ENCODE results near the gene ISOC2. TPM values are rescaled to one million over a fixed set of nuclear protein-coding genes. Genes with fewer than 3 reads are reported as not detected.

Gene ISOC2
- polyA plus RNA-seq, 3 donors: 14.8 to 20.2 (median 14.9) TPM

GRCh38 chr19:55493645-55494171 is 32.3 kb upstream of the ISOC2 start:
- H4K20me1 ChIP-seq (ENCODE audit: insufficient read depth, low read length): no peaks in the 10 kb centered on the region
- DNase-seq: no peak
- peaks cover 0 to 9% of the 10 kb centered on the region in 2 donors for H3K27me3 ChIP-seq (ENCODE audit: control insufficient read depth in 2 of 2, insufficient read depth in 2 of 2, low read length in 2 of 2)
- no peaks in the 10 kb centered on the region for H3K36me3 ChIP-seq (replicated peaks in 1 of 2; ENCODE audit: control insufficient read depth in 1 of 2, insufficient read depth in 2 of 2, low read length in 2 of 2)
- H3K36me3 Mint-ChIP-seq: no peaks in the 10 kb centered on the region
- 80% methylated on average over 11 of the region's 38 CpGs for WGBS (ENCODE audit: insufficient coverage)
- no peaks in the 10 kb centered on the region for H3K79me2 ChIP-seq (ENCODE audit: insufficient read depth, low read length)
- peaks cover 14 to 28% (median 24%) of the 10 kb centered on the region in 3 donors for H3K27me3 Mint-ChIP-seq (ENCODE audit: low read depth in 3 of 3)
- no peak overlapping the region for H3K9ac ChIP-seq (ENCODE audit: insufficient read depth, low read length, poor library complexity, severe bottlenecking)
- no peak overlapping the region for H3K27ac Mint-ChIP-seq
- no peak overlapping the region for H3K4me3 ChIP-seq (replicated peaks in 1 of 3; ENCODE audit: low read depth in 2 of 3, low read length in 3 of 3)
- H3K9me3 ChIP-seq (replicated peaks in 1 of 2; ENCODE audit: control insufficient read depth in 1 of 2, insufficient read depth in 1 of 2, low read length in 2 of 2): no peaks in the 10 kb centered on the region
- intact Hi-C loops (cut with micrococcal nuclease): no loop called here
- TF ChIP-seq CTCF (IDR thresholded peaks at IDR 0.05): no peak
- no peak overlapping the region for H3K27ac ChIP-seq (ENCODE audit: low read depth in 1 of 2, low read length in 2 of 2)
- H3K9me3 Mint-ChIP-seq: peaks cover 0 to 3% (median 0%) of the 10 kb centered on the region in 7 donors
- no peaks in the 10 kb centered on the region for H3K4me1 ChIP-seq (ENCODE audit: control insufficient read depth in 1 of 2, insufficient read depth in 2 of 2, low read length in 2 of 2)
- no peaks in the 10 kb centered on the region for H3K4me1 Mint-ChIP-seq
- H3K4me3 Mint-ChIP-seq: no peak overlapping the region
- no peak overlapping the region for H2AFZ ChIP-seq (ENCODE audit: insufficient read depth, low read depth, low read length, poor library complexity, severe bottlenecking)
- no peak overlapping the region for H3K4me2 ChIP-seq (replicated peaks; ENCODE audit: extremely low read depth, low read length, poor library complexity, severe bottlenecking)

GRCh38 chr19:55493052-55493644 is 31.7 kb upstream of the ISOC2 start:
- H3K36me3 ChIP-seq (replicated peaks in 1 of 2; ENCODE audit: control insufficient read depth in 1 of 2, insufficient read depth in 2 of 2, low read length in 2 of 2): no peaks in the 10 kb centered on the region
- no peaks in the 10 kb centered on the region for H4K20me1 ChIP-seq (ENCODE audit: insufficient read depth, low read length)
- no peak overlapping the region for H3K27ac ChIP-seq (ENCODE audit: low read depth in 1 of 2, low read length in 2 of 2)
- H3K36me3 Mint-ChIP-seq: no peaks in the 10 kb centered on the region
- no peak for TF ChIP-seq CTCF (IDR thresholded peaks at IDR 0.05)
- no peak overlapping the region for H3K27ac Mint-ChIP-seq
- no peak for DNase-seq
- no peak overlapping the region for H3K4me2 ChIP-seq (replicated peaks; ENCODE audit: extremely low read depth, low read length, poor library complexity, severe bottlenecking)
- no peaks in the 10 kb centered on the region for H3K79me2 ChIP-seq (ENCODE audit: insufficient read depth, low read length)
- H3K4me3 Mint-ChIP-seq: no peak overlapping the region
- H3K9me3 ChIP-seq (replicated peaks in 1 of 2; ENCODE audit: control insufficient read depth in 1 of 2, insufficient read depth in 1 of 2, low read length in 2 of 2): no peaks in the 10 kb centered on the region
- peaks cover 0 to 9% of the 10 kb centered on the region in 2 donors for H3K27me3 ChIP-seq (ENCODE audit: control insufficient read depth in 2 of 2, insufficient read depth in 2 of 2, low read length in 2 of 2)
- no peak overlapping the region for H2AFZ ChIP-seq (ENCODE audit: insufficient read depth, low read depth, low read length, poor library complexity, severe bottlenecking)
- H3K4me1 ChIP-seq (ENCODE audit: control insufficient read depth in 1 of 2, insufficient read depth in 2 of 2, low read length in 2 of 2): no peaks in the 10 kb centered on the region
- H3K4me3 ChIP-seq (replicated peaks in 1 of 3; ENCODE audit: low read depth in 2 of 3, low read length in 3 of 3): no peak overlapping the region
- H3K9me3 Mint-ChIP-seq: peaks cover 0 to 3% (median 0%) of the 10 kb centered on the region in 7 donors
- WGBS (ENCODE audit: insufficient coverage): 69% methylated on average over 14 of the region's 18 CpGs
- H3K4me1 Mint-ChIP-seq: peaks cover 2% of the 10 kb centered on the region
- intact Hi-C loops (cut with micrococcal nuclease): no loop called here
- peaks cover 14 to 32% (median 24%) of the 10 kb centered on the region in 3 donors for H3K27me3 Mint-ChIP-seq (ENCODE audit: low read depth in 3 of 3)
- H3K9ac ChIP-seq (ENCODE audit: insufficient read depth, low read length, poor library complexity, severe bottlenecking): no peak overlapping the region
